HG03558 (cell line): ENCODE data around the gene SCAP.

Source experiments
- ATAC-seq: cut with Tn5 transposase; IDR thresholded peaks from one replicate; pipeline ENCODE4 v1.9.1; 2021; ENCODE audit warnings: moderate number of reproducible peaks; ENCODE audit not compliant: unreplicated experiment; ENCODE audit errors: extremely low read depth

The SCAP gene

DNA sequence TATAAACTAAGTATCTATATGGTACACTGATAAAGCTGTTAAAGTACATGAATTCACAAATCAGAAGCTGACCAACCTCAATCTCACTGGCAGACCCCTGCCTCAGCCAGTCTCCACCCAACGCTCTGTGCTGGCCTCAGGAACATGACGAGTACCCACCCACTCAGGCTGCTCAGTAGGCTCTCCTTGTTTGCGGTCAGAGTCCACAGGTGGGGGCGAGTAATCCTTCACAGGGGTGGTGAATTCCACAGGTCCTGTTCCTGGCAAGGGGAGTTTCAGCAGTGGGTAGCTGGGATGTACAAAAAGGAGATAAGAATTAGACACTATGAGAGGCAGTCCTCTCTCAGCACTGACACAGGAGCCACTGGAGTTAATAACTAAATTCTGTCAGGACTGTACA lies 40.9 kb downstream of the SCAP start:
- ATAC-seq: no peak

DNA sequence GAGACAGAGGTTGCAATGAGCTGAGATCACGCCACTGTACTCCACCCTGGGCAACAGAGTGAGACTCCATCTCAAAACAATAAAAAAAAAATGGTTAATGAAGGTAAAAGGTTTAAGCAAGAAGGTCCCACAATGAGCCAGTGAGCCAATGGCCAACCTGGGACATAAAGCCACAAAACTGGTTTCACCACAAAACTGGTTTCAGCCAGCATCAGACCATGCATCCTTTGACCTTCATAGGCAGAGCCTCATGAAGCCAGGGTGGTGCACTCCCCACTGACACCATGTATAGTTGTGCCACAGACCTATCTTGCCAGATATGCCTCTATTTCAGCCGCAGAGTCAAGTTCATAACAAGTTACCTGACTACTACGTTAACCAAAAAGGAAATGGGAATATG lies 41.9 kb downstream of the SCAP start:
- ATAC-seq: no peak

DNA sequence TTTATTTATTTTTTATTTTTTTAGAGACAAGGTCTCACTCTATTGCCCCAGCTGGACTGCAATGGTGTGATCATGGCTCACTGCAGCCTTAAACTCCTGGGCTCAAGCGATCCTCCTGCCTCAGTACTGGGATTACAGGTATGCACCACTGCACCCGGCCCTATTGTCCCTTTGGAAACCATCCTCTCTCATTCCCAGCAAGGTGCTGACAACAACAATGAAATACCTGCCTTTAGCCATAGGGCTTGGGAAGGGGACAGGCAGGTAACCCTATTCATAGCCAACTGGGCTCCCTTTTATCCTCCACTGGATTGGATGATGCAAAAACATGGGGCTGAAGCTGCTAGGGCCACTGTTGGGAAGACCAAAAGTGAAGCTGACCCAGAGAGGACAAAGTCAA lies 43.1 kb downstream of the SCAP start:
- no peak for ATAC-seq

DNA sequence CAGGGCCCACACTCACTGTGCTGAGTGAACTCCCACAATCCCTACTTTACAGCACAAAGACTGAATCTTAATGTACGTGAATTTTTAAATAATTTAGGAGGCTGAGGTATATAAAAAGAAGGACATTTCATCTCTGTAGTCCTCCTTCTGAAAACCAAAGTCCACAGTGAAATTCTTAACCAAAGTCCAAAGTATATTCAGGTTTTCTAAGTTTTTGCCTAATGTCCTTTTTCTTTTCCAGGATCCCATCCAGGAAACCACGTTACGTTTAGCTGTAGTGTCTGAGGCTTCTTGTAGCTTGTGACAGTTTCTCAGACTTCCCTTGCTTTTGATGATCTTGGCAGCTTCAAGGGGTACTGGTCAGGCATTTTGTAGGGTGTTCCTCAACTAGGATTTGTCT lies 44.5 kb downstream of the SCAP start:
- ATAC-seq: no peak

DNA sequence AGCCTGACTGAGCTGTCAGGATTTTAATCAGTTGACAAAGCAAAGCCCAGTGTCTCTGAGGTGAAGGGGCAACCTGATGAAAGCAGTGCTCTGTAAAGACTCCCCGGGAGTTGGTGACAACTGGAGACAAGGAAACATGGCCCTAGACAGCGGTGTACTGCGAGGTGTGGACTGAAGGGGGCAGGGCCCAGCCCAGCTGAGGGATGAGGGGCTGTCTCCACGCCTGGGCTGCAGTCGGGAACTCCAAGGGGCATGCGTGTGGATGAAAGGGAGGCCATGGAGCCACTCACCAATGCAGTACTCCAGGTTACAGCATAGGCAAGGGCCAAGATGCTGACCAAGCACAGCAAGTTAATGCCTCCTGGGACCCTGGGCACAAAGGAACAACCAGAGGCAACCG lies 45.1 kb downstream of the SCAP start:
- no peak for ATAC-seq

DNA sequence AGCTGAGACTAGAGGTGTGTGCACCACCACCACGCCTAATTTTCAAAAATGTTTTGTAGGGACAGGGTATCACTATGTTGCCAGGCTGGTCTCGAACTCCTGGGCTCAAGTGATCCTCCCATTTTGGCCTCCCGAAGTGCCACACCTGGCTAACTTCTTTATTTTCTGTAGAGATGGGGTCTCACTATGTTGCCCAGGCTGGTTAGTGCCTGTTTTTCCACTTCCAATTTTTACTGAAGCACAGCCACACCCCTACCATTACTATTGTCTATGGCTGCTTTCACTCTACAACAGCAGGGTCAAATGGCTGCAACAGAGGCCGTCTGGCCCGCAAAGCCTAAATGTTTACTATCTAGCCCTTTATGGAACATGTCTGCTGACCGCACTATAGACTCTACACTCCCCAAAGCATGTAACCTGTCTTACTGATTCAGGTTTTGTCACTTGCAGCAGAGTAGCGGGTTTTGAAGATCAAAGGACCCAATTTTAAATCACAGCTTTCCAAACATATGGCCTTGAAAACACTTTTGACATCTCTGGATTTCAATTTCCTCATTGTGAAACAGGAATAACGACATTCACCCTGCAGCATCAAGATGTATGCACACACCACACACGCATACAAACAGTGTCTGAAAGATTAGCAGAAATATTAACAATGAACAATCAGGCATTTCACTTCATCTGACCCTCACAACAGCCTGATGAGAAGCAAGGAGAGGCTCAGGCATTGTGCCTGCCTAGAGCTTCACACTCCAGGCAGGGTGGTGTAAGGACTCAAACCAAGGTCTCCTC lies 46.1 kb downstream of the SCAP start:
- ATAC-seq: no peak

DNA sequence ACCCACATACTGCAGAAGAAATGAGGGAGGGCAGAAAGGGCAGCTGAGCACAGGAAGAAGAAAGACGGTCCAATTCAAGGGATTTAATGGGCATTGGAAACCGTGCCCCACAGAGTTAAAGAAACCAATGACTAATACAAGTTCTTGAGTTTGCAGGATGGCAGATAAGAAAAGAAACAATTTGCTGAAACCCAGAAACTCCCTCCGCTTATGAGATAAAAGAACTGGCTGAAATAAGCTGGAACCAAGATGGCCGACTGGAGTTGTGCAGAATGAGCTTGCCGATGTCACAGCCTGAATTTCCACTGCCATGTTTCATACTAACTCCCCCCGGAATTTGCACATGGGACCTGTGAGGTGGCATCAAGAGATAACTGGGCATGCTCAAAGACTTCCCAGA lies 47.1 kb downstream of the SCAP start:
- ATAC-seq: no peak

DNA sequence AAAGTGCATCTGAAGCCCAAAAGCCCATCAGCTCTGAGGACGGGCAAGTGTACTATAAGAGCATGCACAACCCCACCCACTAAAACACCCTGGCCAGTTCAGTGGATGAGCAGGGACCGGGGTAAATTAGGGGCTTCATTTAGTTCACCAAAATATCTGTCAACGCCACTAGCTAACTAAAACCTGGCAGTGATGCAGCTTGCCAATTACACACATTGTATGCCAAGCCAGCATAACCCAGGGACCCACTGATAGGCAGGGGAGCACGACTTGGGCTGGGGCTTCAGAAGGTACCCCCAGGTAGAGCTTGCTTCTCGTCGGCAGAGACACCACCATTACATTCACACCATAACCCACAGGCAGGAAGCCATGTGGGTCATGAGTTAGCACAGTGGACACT lies 47.9 kb downstream of the SCAP start:
- ATAC-seq: no peak

DNA sequence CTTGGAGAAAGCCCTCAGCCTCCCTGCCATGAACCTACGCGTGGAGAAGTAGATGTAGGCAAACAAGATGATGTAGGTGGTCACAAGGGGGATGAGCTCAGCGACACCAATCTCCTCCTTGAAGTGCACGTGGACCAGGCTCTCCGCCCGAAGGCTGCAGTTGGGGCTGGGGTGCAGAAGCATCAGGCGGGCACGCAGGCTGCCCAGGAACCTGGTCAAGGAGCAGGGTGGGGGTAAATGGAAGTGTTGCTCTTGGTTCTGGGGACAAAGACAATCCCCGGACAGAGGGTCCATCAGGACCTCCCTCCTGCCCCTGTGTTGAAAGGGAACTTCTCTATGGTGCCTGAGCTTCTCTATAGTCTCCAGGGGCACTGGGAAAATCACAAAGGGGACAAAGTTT lies 49.8 kb downstream of the SCAP start:
- ATAC-seq: no peak

DNA sequence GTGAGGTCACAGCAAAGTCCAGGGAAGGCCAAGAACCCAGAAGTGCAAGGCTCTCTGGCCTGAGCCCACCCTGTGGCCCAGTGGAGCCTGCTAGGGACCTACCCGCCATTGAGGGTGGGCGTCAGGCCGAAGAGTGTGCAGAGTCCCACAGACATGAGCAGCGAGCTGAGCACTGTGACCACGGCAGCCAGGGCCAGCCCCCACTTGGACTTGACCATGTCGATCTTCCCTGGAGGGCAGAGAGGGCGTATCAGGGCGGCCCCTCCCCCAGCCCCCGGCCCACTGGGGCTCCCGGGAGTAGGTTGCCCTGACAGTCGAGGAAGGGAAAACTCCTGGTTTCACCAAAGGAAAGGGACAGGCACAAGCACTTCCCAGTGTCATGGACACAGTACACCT lies 50.4 kb downstream of the SCAP start:
- no peak for ATAC-seq

DNA sequence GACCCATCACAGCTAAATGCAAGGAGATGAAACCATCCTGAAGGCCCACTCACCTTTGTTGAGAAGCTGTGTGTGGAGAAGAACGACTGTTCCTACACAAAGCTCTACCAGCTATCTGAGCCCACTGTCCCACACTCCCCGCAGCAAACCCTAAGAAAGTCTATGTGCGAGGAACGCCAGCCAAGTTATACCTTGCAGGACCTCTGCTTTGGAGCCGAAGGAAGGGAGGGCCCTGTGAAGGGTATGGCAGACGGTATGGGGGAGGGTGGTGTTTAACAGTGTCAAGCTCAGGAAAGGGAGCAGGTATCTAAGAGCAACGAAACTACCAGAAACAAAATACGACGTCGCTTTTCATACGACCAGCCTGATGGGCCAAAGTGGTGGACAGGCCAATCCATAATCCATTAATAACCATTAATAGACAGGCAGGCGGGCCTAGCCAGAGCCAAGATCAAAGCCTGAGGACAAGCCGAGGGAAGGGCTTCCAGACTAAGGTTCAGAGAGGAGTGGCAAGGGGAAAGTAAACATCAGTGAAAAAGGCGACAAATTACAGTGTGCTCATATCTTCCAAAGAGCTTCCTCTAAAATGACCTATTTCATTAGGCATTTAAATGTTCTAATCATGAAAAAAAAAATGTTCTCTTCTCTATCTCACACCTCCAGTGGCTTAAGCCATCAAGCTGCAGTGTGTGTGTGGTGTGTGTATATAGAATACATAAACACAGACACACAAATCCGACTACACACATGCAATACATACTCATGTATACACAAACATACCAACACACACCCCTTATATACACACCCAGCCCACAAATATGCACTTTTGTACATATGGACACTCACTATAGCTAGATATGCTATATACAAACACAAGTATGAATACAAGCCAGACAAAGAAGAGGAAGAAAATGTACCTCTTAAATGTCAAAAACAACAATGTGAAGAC lies 51.0 kb downstream of the SCAP start:
- ATAC-seq: no peak

DNA sequence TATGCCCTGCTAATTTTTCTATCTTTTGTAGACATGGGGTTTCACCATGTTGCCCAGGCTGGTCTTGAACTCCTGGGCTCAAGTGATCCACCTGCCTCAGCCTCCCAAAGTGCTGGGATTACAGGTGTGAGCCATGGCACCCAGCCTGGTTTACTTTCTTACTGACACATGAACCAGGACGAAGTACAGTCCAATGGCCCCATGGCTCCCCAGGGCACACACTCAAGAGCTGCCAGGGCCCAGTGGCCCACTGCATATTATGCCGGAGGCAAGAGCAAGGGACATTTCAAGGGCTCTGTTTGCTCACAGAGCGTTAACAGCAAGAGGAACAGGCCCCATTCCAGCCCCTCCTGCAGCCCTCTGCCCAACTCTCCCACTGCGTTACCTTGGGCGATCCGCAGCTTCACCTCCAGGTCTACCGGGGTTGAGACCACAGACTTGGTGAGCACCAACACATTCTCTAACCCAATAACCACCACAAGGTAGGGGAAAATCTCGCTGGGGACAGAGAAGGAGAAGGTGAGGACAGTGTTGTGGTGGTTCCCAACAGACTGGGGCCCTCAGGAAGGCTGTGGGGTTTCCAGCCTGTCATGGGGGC lies 52.1 kb downstream of the SCAP start:
- ATAC-seq: no peak

DNA sequence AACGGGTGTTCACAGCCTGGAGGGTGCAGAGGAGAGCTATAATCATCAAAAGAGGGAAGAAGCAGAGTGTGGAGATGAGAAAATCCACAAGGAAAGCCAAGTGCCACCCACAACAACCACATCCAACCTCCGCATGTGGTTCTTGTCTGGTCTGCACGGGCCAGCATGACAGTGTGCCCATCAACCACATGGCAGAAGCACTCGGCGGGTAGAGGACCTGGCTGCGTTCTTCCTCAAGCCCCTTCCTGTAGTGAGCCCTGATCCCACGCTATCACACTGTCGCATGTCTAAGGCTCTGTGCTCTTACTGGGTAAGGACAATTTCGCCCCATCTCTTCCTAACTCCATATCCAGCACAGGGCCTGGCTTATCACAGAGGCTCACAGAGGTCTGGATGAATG lies 53.0 kb downstream of the SCAP start:
- no peak for ATAC-seq

DNA sequence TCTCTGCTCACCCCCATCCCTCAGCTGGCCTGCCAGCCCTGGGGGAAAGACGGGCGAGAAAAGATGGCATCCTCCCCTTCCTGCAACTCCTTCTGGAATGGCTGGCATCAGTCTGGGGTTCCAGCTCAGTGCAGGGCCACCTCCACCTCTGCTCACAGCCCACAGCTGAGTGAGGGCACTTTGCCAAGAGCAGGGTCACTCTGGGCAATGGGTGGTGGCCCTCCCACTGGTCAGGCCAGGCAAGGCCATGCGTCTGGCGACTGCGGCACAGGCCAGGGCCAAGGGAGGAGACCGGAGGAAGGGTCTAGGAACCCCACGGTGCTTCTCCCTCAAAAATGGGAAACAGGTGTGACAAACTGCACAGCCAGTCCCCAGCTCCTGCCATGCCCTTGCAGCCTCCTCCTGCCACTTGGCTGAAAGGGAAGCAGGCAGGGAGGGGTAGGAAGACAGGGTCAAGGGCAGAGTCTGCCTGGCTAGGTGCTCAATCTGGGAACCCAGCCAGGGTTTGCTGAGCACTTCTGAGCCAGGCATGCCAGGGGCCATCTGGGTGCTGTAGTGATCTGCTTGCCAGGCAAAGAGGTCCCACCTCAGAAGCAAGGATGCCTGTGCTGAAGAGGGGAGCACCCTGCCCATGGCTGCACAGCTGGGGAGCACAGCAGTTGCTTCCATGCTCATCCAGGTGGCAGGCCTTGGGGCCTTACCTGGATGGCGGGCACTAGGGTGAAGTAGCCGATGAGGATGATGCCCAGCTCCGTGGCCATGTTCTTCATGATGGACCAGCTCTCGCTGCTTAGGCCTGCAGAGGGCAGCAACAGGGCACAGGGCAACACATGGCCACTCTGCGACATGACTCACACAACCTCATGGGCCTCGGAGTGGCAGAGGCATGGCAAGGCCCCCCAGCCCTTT lies 53.7 kb downstream of the SCAP start:
- no peak for ATAC-seq

DNA sequence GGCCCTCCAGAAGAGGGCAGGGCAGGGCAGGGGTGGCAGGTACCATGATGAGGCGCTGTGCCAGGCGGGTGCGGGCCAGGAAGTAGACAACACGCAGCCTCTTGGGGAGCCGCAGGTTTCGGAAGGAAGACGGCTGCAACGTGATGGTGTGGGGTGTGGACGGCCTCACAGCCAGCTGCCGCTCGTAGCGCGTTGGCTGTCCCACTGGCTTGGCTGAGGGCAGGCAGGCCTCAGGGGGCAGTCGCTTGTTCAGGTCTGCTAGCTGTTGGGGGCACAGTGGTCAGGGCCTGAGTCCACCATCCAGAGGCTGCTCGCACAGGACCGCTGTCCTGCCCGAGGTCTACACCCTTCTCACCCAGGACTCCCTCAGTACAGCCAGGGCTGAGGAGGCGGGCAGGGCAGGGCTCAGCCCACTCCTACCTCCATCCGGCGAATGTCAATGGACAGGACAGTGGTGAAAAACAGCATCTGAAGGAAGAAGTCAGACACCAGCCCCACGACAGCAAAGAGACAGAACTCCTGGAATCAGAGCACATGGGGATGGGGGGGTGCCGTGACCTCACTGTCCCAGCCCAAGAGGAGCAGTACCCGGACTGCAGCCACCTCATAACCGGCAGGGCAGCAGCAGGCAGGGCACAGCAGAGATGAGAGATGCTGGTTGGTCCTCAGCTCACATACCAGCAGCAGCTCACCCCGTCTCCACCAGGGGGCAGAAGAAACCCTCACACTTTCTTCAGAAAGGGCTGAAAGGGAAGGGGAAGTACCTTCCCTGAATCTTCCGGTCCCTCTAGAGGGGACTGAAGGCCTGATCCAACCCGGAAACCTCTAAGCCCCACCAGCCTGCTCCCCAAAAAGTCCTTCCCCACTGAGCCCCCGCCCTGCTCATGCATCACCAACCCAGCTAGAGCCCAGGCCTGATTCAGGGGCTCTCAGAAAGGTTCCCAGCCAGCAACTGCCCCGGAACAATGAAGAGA lies 54.9 kb downstream of the SCAP start:
- ATAC-seq: peak; percentile 69

DNA sequence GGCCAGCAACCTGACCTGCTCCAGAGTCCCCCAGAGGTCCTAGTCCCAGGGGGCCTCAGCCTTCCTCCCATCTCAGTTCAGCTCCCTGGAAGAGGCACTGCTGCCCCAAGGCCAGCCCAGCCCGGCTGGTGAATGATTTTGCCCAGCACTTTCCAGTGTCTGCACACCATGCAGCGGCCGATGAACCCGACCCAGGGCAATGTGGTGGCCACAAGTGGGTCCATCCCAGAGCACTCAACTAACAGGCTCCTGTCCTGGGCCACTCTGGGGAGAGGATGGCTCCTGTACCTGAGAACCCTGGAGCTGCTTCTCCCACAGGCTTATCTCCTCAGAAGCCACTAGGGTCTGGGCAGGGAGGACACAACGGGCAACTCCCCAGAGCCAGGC lies 55.7 kb downstream of the SCAP start:
- no peak for ATAC-seq

DNA sequence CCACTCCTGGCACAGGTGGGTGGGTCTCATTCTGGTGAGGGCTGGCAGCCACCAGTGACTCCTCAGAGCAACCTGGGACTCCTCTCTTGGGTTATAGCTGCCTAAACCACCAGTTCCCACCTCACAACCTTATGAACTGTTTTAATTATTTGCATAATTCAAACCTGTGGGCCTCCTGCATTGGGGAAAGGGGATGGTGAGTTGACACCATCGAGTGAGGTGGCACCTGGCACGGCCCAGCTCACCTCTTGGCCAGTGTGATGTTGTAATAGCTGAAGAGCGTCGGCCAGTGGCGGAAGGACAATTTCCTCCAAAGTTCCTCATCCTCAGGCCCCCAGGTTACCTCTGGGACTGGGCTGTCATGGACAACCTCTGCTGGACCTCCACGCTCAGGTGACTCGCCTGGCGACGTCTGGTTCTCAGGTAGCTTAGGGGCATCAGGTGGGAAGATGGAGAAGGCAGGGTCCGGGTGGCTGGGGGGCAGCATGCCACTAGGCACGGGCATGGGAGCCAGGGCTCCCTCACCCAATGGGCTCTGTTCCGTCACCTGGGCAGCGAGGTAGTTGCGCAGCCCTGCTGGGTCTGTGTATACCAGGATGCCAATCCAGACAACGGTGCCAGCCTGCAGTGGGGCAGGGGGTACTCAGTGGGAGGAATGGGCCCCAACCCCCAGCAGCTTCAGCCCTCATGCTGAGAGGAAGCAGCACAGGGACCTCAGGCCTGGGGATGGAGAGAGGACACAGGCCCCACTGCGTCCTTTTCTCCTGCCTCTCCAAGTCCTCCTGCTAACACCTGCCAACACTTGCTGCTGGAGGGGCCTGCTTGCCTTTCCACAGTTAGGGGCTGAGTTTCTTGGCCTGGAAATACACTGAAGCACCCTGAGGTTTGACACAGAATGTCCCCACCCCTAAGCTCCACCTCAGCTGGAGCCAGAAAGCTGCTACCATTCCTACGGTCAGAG lies 56.4 kb downstream of the SCAP start:
- no peak for ATAC-seq
